ENCODE measurements around the gene RPL19.

The RPL19 gene

DNA sequence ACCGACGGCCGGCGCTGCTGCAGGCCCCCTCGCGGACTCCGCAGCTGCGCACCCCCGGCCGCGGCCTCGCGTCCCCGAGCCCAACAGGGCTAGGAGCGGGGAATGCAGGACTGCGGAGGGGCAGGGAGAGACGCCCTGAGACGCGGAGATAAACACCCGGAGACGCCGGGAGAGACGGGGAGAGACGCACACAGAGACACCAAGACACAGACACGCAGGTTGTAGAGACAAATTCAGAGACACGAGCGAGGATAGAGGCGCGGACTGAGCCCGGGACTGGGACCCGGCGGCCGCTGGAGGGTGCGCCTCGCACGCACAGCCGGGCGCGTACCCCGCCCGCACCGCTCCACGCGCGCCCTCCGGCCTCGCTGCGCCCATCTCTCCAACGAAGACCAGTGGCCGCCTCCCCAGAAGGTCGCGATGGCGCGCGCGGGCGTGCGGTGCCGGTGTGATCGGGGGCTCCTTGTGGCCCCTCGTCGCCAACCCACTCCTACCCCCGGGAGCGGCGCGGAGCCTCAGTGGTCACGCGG is 24.8 kb downstream of the RPL19 start:
- DNase-seq (ENCODE audit: low read depth) = no peak

GRCh38 chr17:39225308-39225958 is 25.4 kb downstream of the RPL19 start, which contains the start of gene STAC2:
Gene STAC2, minus strand, starts transcription at chr17:39225945. Its CDS starts 443 bp downstream, at chr17:39225502.
- no peak for DNase-seq (ENCODE audit: low read depth)

DNA sequence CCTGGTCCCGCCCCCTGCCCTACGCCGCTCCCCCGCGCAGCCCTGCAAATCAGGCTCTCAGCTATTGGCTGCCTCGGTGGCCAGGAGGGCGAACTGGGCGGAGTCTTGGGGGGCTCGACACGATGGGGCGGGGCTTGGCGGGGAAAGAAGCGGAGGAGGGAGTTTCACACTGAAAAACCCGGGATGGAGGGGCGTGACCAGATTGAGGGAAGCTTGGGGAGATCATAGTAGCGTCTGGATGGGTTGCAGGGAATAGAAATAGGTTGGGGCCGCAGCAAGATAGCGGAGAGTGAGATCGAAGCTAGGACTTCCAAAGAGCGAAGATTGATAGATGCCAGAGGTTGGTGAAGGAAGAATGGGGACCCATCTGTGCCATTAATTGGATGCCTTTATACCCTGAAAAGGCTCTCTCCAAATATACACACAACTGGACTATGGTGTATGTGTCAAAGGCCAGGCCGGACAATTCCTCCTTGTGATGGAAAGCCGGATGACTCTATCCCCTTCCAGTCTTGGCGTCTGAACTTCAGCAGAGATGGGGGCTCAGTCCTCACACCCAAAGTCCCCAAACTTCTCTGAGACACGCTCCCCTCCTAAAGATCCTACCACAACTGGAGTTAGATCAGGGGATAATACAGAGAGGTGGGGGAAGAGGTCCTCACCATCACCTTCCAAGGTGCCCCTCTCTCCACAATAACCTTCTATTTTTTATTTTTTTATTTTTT is 26.0 kb downstream of the RPL19 start:
- no peak for DNase-seq (ENCODE audit: low read depth)

- DNase-seq (ENCODE audit: low read depth) = no peak
These were observed 27.4 kb downstream of the RPL19 start for GRCh38 chr17:39227364-39227919.

DNA sequence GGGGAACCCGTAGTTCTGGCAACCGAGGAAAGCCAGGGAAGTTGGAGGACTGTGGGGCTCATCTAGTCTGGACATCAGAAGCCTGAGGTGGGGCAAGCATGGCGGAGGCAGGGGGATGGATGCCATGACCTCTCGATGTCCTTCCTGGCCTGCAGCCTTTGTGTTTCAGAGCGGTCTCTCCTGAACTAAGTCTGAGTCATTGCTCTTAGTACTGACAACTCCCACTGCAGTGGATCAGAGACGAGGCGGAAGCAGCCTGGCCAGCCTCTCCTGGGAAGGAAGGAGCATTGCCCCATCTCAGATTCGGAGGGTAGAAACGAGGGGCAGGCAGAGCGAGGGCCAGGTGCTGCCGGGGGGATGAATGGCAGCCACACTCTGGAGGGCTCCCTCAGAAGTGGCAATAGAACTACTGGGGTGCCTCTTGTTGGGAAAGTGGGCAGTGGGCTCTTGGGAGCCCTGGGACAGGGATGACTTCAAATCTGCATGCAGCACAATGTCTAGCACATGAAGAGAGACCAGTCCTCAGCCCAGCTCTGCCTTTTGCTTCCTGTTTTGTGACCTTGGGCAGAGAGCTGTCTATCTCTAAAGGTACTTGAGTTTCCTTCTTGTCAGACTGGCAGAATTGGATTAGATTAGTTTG is 29.3 kb downstream of the RPL19 start:
- peak; percentile 47 for DNase-seq (ENCODE audit: low read depth)

DNA sequence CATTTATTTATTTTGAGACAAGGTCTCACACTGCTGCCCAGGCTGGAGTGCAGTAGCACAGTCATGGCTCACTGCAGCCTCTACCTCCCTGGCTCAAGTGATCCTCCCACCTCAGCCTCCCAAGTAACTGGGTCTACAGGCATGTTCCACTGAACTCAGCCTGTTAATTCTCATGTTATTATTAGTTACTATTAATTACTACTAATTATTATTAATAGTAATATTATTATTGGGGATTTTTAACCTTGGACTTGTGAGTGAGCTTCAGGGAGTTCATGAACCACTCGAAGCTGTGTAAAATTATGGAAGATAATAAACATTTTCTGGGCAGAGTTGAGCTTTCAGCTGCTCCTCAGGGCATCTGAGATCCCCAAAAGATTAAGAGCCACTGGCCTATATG is 30.3 kb downstream of the RPL19 start:
- no peak for DNase-seq (ENCODE audit: low read depth)

- no peak for DNase-seq (ENCODE audit: low read depth)
These were observed 31.0 kb downstream of the RPL19 start for GRCh38 chr17:39231091-39231561.

DNA sequence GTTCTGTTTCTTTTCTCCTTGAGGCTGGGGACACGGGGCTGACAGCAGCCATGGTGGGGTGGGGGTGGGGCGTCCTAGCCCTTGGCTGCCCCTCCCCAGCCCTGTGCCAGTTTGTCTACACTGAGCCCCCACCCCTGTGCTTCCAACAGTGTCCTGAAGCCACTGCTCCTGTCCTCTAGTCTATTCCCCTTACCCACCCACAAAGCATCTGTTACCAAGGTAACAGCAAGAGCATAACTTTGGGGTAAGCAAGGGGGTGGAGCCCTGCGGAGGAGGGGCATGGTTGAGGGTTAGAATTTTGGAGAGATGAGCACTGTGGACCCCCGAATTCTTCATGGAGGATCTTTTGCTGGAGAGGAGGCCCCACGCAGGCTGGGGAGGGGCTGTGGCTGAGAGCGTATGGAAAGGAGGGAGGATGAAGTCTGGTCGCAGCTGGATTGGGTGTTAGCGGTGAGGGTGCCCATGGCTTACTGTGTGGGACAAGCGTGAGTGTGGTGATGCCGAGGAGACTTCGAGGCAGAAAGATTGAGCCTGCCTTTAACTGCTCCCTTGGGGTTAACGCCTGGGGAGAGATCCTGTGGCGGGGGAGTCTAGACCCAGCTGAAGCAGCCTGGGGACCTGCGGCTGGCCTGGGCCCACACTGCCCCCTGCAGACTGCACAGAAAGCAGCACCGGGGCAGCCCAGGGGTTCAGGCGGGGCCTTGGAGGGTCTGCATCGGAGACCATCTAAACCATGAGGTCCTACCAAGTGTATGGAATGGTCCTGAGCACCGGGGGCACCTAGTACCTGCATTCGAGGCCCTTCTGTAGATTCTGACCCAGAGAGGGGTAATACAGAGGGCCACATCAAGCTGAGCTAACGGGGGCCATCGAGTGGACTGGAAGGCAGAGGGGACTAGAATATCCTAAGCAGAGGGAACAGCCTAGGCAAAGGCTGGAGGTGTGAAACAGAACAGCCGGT is 31.8 kb downstream of the RPL19 start:
- peak; percentile 31 for DNase-seq (ENCODE audit: low read depth)

DNA sequence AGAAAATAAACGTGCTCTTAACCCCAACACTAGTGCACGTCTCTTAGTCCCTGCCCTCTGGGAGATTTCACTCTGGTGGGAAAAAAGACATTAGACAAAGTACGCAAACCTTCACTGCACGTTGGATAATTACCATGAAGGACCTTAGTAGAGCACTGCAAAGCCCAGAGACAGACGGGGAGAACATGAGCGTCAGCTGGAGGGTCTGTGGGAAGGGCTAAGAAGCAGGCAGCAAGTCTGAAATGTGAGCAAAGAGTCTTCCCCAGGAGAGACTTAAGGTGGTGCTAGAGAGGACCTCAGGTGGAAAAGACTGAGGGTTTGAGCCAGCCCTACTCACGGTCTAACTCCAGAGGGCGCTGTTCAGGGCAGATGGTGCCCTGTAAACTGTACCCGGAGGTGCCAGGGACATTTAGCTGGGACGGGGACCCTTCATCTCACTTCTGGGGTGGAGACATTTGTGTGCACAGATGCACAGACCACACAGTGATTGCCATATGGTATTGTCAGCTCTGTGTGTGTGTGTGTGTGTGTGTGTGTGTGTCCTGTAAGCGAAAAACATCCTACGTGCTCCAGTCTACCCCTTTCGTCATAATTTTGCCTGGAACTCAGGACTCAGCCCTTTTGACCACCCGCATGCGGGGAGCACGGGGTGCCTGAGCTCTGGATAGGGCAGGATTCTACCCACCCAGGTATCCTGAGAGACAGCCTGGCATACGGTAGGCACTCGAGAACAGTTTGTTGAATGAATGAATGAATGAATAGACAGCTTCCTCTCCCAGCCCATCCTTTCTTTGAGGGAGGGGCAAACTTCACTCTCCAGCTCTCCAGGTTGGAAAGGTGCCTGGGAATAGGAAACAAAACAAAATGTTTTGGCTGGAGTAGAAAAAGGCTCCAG is 35.7 kb downstream of the RPL19 start:
- DNase-seq (ENCODE audit: low read depth) = peak; percentile 39

- DNase-seq (ENCODE audit: low read depth) = no peak
These were observed 36.4 kb downstream of the RPL19 start for GRCh38 chr17:39236450-39236927.

- no peak for DNase-seq (ENCODE audit: low read depth)
These were observed 36.9 kb downstream of the RPL19 start for GRCh38 chr17:39236981-39237441.

GRCh38 chr17:39237586-39237985 is 37.5 kb downstream of the RPL19 start:
- no peak for DNase-seq (ENCODE audit: low read depth)

DNA sequence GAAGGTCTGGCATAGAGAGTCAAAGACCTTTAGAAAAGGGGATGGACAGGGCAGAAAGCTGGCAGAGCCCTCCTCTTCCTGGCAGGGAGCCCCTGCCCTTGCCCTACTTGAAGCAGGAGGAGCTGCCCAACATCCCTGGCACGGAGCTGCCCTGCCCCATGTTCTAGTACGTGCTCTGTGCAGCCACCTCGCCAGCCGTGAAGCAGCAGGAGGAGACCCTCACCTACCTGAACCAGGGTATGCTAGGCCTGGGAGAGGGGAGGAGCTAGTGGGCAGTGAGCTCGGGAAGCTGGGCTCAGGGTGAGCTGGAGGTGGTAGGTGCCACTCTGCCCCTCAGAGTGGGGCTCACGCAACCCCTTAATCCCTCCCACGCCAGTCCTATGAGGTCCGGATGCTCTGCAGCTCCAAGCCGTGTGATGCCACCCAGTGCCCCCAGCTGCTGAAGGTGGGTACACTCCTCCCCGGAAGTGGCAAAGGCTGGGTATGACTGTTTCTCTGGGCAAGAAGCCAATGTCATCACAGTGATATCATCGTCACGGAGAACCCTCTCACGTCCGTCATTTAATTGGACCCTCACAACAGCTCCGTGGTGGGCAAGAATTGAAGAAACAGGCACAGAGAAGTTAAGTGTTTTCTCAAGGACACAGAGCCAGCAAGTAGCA is 38.4 kb downstream of the RPL19 start:
- DNase-seq (ENCODE audit: low read depth) = peak; percentile 49

DNA sequence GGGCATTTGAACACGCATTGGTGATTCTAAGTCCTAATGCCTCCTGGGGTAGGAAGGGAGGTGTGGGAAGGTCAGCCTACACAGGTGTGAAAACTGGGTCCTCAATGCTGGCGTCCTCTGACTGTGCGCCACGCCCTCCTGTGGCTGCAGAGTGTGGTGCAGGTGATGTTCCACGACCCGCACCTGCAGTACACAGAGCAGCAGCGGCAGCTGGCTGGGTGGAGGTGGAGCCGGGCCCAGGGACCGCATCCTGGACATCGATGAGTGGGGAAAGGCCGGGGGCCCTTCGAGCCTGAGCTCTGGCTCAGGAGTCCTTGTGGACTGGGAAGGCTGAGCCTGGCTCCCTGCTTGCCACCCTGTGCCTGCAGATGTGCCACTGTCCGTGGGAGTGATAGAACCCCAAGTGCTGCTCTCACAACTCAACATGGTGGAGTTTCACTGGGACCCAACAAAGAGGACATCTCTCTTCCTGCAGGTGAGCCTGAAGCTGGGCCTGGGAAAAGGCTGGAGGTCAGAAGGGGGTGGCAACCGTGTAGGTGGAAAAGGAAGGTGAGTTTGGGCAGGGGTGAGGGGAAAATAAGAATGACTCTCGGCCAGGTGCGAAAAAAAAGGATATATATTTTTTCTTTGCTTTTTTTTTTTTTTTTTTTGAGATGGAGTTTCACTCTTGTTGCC is 39.7 kb downstream of the RPL19 start:
- DNase-seq (ENCODE audit: low read depth) = no peak

DNA sequence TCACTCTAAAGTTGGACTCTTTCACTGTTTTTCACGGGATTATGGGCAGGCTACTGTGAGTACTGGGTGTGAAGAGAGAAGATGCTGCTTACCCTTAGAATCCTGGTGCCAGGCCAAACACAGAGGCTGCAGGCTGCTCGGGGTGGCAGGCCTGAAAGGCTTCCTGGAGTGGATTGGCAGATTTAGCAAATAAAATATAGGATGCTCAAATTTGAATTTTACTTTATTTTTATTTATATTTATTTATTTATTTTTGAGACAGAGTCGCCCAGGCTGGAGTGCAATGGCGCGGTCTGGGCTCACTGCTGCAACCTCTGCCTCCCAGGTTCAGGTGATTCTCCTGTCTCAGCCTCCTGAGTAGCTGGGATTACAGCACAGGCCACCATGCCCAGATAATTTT is 40.5 kb downstream of the RPL19 start:
- no peak for DNase-seq (ENCODE audit: low read depth)

GRCh38 chr17:39243155-39243554 is 43.1 kb downstream of the RPL19 start:
- DNase-seq (ENCODE audit: low read depth) = no peak

DNA sequence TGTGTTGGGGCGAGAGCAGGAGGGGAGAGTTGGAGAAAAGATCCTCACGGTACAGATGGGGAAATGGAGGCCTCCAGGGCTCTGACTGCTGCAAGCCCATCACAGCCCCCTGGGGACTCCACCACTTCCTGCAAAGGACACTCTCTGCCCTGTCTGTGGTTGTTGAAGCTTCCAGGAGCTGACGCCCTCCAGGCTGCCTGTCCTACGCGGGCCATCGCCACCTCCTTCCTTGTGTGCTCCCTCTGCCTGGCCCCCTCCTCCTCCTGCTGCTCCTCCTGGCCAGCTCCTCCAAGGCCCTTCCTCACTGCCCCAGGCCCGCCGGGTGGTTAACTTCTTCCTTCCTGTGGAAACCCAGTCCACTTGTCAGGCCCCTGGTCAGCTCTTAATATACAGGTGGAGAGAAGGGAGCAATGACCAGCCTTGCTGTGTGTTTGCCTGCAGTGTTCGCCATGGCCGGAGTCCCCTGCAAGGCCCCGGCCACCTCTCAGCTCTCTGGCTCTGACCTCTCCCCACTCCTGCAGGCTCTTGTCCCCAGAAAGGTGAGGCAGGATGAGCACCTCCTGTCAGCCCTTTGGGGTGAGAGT is 44.0 kb downstream of the RPL19 start:
- no peak for DNase-seq (ENCODE audit: low read depth)
